Activated CD4-positive, alpha-beta T cell treated with anti-CD3 and anti-CD28 coated beads, Interleukin-2, amount 50 U/mL, for 16 hours (primary cell): ENCODE results near the gene KRT75.

Experiments used
- DNase-seq: peaks from one replicate; pipeline ENCODE4 v3.0.0-alpha.2; 2020

Gene KRT75

DNA sequence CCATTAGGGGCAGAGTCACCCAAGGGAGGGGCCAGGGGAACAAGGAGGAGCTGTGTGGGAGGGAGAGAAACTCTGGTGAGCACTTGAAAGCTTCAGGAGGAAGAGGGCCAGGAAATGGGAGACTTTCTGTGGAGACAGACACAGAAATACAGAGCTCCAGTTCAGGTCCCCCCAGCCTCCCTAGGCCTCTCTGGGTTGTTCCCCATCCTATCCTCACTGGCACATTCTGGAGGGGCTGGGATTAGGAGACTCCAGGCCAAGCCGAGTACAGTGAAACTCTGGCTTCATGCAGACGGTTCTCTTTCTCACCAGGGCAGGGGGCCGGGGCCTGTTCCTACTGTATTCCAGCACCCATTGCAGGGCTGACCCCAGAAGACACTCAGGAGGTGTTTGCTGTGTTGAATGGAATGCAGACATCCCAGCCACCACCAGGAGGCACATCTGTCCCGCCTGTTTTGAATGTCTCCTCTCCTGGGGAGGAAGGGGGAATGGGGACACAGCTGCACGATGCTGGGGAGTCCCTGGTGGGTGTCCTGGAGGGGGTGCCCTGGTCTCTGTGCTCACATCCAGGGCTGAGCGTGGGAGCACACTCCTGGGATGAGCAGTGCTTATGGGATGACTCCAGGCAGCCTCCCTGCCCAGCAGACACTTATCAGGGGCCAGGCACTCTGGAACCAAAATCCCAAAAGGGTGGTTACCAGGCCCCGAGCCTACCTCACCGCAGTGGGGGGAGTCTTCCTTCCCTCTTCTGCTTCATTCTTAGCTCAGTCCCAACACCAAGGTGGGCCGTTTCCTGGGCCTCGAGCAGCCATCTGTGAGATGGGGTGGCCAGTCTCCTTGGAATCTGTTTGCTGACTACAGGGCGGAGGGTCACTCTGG is 43.2 kb downstream of the KRT75 start:
- peak; percentile 2 for DNase-seq

DNA sequence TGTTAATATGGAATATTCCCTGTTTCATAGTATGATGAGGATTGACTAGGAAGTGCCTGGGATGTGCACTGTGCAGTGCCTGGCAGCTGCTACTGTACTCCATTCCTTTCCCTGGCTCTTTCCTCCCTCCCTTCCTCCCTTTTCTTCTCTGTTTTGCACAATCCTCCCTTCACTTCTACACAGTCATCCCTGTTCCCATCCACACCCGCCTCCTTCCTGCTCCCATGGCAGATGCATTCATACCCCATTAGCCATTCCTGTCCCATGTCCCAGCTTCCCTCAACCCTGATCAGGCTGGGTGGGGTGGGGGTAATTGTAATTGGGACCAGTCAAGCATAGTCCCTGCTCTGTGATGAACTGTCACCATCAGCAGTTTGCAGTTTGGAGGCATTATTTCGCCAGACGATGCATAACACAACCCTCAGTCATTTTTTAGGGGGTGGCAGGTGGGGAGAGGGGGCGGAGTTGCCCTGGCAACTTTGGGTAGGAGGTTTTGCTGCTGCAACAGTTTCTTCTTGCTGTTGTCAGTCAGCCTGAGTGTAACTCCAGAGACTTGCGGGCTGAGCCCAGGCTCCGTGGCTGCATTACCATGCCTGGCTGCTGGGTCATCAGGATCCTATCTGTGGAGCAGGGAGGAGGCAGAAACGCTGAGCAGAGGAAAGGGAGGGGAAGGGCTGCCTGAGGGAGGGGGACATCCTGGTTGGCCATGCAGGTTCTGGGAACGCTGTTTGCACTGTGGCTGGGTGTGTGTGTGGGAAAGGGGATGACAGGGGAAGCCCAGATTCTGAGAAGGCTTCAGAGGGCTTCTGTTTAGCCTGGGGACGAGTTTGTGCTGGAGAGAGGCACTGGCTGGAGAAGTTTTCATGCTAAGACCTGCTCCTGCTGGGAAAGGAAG is 44.6 kb downstream of the KRT75 start:
- DNase-seq: no peak

GRCh38 chr12:52387859-52388258 is 46.3 kb downstream of the KRT75 start:
- DNase-seq: no peak

DNA sequence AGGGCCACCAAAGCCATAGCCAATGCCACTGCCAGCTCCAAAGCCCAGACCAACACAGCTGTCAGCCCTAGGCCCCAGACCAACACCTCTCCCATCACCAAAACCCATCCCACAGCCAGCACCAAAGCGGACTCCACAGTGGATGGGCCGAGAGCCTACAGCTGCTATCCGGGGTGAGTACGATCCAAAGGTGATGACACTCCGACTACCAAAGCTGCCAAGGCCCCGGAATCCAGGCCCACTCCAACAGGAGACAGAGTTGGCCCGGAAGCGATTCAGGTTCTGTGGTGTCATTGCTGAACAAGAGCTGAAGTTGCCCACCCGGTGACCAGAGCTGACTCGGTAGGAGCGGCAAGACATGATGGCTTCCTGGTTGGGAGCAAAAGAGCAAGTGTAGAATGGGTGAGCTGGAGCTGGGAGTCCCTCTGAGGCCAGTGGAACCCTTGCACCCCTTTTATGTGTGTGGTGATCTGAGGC is 48.9 kb downstream of the KRT75 start, which contains the start of gene KRT84:
Gene KRT84 (minus strand): TSS at position 427 of the 477 bp plus-strand sequence. CDS start 67 bp downstream, at position 360.
- no peak for DNase-seq

DNA sequence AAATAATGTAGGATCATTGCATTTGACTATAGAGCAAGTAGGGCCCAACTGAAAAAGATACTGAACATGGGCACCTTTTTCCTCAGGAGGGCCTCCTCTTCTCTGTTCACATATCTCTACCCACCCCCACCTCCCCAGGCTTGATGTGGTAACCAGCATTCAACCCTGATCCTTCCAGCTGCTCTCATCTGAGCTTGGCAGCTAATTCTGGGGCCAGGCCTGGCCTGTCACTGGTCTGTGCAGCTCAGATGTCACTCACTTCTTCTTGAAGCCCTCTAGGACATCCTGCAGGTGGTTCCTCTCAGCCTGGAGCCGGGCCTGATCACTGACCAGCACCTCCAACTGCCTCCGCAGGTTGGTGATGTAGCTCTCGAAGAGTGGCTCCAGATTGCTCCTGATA is 50.8 kb downstream of the KRT75 start:
- no peak for DNase-seq

GRCh38 chr12:52382854-52383253 is 51.3 kb downstream of the KRT75 start:
- no peak for DNase-seq

DNA sequence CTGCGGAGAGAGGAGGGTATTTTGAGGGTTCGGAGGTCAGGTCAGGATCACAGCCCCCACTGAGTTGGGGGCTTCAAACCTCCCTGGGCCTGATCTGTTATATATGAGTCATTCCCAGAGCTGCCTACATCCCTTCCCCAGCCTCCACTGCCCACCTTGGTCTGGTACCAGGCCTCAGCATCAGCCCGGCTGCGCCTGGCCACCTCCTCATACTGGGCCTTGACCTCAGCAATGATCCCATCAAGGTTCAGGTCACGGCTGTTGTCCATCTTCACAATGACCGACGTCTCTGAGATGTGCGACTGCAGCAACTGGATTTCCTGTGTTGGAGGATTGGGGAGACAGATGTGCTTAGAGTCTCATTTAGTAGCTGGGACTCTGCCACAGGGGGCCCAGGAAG is 53.0 kb downstream of the KRT75 start:
- no peak for DNase-seq

DNA sequence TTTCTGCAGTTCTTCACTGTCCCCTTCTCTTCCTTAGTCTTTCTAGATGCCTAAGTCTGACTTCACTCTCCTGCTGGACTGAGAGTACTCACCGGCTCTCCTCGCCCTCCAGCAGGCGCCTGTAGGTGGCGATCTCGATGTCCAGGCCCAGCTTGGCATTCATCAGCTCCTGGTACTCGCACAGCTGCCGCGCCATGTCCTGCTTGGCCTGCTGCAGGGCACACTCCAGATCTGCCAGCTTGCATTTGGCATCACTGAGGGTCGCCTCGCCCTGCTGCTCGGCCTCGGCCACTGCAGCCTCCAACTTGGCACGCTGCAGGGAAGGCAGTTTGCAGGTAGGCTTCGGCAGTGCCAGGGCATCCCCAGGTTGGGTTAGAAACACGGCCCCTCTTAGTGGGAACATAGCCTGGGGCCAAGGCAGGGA is 53.9 kb downstream of the KRT75 start:
- peak; percentile 20 for DNase-seq

- no peak for DNase-seq
These were observed 54.6 kb downstream of the KRT75 start for GRCh38 chr12:52379536-52379935.

DNA sequence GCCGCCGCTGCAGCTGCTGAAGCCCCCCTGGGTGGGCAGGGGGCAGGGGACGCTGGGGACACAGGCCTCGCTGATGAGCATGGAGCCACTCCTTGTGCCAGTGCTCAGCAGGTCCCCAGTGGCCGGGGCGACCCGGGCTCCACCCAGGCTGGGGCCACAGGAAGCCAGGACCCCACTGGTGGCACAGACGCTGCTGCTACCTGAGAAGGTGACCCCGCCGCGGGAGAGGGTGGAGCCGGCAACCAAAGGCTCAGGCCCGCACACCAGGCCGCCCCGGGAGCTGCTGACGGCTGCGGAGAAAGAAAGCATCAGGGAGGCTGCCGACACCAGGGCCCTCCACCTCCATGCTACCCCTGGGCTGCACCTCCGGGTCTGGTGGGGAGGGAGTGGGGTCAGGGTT is 56.1 kb downstream of the KRT75 start:
- no peak for DNase-seq

- no peak for DNase-seq
These were observed 56.9 kb downstream of the KRT75 start for GRCh38 chr12:52377266-52377665.
